ENCODE data around the gene DOCK1.

The DOCK1 gene

DNA sequence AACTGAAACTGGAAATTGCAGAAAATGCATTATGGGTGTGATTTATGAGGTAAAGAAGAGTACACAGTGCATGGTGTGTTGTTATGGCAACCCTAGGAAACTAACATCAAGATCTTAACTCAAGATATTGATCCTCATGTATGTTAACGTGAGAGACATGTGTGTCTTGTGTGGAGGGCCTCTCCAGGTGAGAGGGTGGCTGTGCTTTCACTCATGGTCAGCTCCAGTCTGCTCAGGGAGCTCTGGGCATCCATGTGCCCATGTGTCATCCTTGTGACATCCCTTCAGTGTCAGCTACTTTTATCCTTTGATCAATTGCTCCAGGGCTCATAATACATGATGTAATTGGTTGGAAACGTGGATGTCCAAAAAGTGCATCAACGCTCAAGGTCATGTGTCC, 316.1 kb downstream of the DOCK1 start:
- TF ChIP-seq, protein P1, sequence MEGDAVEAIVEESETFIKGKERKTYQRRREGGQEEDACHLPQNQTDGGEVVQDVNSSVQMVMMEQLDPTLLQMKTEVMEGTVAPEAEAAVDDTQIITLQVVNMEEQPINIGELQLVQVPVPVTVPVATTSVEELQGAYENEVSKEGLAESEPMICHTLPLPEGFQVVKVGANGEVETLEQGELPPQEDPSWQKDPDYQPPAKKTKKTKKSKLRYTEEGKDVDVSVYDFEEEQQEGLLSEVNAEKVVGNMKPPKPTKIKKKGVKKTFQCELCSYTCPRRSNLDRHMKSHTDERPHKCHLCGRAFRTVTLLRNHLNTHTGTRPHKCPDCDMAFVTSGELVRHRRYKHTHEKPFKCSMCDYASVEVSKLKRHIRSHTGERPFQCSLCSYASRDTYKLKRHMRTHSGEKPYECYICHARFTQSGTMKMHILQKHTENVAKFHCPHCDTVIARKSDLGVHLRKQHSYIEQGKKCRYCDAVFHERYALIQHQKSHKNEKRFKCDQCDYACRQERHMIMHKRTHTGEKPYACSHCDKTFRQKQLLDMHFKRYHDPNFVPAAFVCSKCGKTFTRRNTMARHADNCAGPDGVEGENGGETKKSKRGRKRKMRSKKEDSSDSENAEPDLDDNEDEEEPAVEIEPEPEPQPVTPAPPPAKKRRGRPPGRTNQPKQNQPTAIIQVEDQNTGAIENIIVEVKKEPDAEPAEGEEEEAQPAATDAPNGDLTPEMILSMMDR (IDR thresholded peaks at IDR 0.05; ENCODE audit: control insufficient read depth, extremely low read depth, insufficient read depth), result no peak
- no peak for DNase-seq (ENCODE audit: low read depth)

GRCh38 chr10:127227027-127227426, 321.8 kb downstream of the DOCK1 start:
- DNase-seq (ENCODE audit: low read depth), result no peak
- TF ChIP-seq, protein P1 (IDR thresholded peaks at IDR 0.05; ENCODE audit: control insufficient read depth, extremely low read depth, insufficient read depth), result no peak
- H3K4me3 ChIP-seq (ENCODE audit: low read depth, low read length), result no peak overlapping the region

More for the DNA sequence above, 316.1 kb downstream of the DOCK1 start:
- no peak overlapping the region for H3K4me3 ChIP-seq (ENCODE audit: low read depth, low read length)

DNA sequence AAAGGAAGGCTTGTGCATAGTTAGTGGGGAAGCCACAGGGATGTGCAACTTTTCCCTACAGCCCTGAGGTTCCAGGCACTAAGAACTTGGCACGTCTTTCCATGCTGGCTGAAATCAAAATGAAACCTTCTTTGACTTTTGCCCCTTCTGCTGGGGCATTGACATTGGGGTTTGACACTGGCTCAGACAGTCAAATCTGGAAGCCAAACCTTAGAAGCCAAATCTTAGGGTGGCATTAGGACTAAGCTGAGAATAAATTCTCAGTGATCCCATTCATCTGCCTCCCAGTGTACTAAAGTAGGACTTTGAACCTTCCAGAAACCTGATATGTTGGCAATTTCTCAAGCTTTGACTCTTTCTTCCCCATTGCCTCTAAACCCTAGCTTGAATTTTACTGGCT, 322.4 kb downstream of the DOCK1 start:
- no peak overlapping the region for H3K4me3 ChIP-seq (ENCODE audit: low read depth, low read length)
- DNase-seq (ENCODE audit: low read depth), result no peak
- TF ChIP-seq, protein P1 (IDR thresholded peaks at IDR 0.05; ENCODE audit: control insufficient read depth, extremely low read depth, insufficient read depth), result no peak

DNA sequence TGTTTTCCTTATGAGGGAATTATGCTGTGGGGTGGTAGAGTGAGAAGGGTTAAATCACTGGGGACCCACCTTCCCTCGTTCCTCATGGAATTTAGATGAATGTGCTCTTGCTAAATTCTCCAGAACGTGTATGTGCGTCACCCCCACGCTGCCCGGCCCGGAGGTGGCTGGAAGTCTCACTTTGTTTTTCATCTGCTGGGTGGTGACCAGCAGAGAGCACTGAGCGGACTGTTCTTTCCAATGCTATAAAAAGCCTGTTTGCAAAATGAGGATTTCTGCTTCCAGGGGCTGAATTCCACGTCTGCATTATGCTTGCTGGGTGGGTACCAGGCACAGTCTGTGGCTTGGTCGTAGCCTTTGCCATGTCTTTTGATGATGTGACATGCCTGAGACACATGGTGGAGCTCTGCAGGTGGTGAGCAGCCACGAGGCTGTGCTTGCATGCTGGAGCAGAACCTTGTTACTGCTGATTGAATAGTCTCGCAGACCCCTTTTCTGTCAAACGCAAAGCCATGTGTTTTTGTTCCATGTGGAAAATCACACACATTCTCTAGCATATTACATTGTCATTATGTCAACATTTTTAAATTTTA, 323.1 kb downstream of the DOCK1 start:
- DNase-seq (ENCODE audit: low read depth), result no peak
- no peak overlapping the region for H3K4me3 ChIP-seq (ENCODE audit: low read depth, low read length)
- TF ChIP-seq, protein P1 (IDR thresholded peaks at IDR 0.05; ENCODE audit: control insufficient read depth, extremely low read depth, insufficient read depth), result peak; percentile 29

DNA sequence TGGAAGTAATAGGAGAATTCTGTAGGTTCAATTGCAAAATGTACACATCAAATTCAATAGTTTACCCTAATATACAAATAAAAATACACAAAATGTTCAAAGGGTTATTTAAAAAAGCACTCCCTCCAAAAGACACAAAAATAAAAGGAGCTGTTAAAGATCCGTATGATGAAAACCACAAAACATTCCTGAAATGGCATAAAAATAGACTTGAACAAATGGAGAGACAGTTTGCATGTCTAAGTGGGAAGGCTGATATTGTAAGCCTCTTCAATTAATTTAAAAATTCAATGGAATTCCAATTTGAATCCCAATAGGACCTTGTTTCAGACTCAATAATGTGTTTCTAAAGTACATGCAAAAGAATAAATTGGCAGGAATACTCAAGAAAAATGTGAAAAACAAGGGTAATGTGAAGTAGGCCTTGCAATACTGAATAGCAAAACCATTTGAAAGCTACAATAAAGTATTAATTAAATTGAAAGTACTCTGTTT, 329.1 kb downstream of the DOCK1 start:
- H3K4me3 ChIP-seq (ENCODE audit: low read depth, low read length), result no peak overlapping the region
- DNase-seq (ENCODE audit: low read depth), result no peak
- TF ChIP-seq, protein P1 (IDR thresholded peaks at IDR 0.05; ENCODE audit: control insufficient read depth, extremely low read depth, insufficient read depth), result no peak

DNA sequence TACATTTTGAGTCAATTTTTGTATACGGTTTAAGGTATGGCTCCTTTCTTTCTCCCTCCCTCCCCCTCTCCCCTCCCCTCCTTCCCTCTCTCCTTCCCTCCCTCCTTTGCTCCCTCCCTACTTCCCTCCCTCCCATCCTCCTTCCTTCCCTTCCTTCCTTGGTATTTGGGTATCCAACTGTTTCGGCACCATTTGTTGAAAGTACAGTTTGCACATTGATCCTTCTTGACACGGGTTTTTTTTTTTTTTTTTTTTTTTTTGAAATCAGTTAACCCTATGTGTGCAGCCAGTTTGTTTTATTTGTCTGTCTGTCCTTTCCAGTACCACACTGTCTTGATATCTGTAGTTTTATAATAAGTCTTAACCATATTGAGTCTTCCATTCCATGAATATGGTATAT, 331.0 kb downstream of the DOCK1 start:
- no peak for DNase-seq (ENCODE audit: low read depth)
- TF ChIP-seq, protein P1 (IDR thresholded peaks at IDR 0.05; ENCODE audit: control insufficient read depth, extremely low read depth, insufficient read depth), result no peak
- H3K4me3 ChIP-seq (ENCODE audit: low read depth, low read length), result no peak overlapping the region

- no peak overlapping the region for H3K4me3 ChIP-seq (ENCODE audit: low read depth, low read length)
- TF ChIP-seq, protein P1 (IDR thresholded peaks at IDR 0.05; ENCODE audit: control insufficient read depth, extremely low read depth, insufficient read depth), result no peak
- DNase-seq (ENCODE audit: low read depth), result no peak
These were observed 337.7 kb downstream of the DOCK1 start for GRCh38 chr10:127242914-127243313.

Measured in LNCaP clone FGC (cell line).